Uterus (tissue), 2 donors: ENCODE data around the gene STS.

Experiments used
- POLR2A ChIP-seq, 2 donors: fragments of 450-650 bp; IDR thresholded peaks; one replicate each; pipeline ENCODE4 v1.6.1; 2016; ENCODE audit warnings: antibody characterized with exemption in 2 of 2, mild to moderate bottlenecking in 1 of 2, moderate library complexity in 1 of 2
- TF ChIP-seq, protein P1 (sequence below), 4 experiments: fragments of 200-600 bp in 2 of 4; fragments of 450-650 bp in 2 of 4; sonication (generic) in 2 of 4; IDR thresholded peaks; one replicate each; pipeline ENCODE4 v1.5.1; 2016 to 2019; ENCODE audit warnings: antibody characterized with exemption in 4 of 4, mild to moderate bottlenecking in 2 of 4, moderate library complexity in 1 of 4

DNA sequence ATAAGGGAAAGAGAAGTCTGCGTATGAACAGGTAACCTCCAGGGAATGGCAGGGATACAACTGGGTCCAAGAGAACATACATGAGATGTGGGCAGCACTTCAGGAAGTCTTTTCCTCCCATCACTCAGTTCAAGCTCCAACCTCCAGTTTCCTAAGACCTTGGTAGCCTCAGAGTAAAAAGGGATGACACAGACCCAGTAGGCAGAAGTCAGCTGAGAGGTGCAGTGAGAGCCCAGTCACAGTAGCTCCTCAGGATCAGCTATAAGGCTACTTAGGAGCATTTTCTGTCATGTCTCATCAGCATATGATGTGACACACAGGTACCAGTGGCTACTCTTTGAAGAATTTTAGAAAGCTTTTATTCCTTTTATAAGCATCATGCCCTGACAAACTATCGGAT lies 12.5 kb upstream of the STS start:
- TF ChIP-seq, protein P1, sequence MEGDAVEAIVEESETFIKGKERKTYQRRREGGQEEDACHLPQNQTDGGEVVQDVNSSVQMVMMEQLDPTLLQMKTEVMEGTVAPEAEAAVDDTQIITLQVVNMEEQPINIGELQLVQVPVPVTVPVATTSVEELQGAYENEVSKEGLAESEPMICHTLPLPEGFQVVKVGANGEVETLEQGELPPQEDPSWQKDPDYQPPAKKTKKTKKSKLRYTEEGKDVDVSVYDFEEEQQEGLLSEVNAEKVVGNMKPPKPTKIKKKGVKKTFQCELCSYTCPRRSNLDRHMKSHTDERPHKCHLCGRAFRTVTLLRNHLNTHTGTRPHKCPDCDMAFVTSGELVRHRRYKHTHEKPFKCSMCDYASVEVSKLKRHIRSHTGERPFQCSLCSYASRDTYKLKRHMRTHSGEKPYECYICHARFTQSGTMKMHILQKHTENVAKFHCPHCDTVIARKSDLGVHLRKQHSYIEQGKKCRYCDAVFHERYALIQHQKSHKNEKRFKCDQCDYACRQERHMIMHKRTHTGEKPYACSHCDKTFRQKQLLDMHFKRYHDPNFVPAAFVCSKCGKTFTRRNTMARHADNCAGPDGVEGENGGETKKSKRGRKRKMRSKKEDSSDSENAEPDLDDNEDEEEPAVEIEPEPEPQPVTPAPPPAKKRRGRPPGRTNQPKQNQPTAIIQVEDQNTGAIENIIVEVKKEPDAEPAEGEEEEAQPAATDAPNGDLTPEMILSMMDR (IDR thresholded peaks at IDR 0.05), result no peak
- TF ChIP-seq POLR2A (IDR thresholded peaks at IDR 0.05), result no peak
